SK-N-SH (cell line): ENCODE measurements around the gene SCNN1B. TPM values are rescaled to one million over a fixed set of nuclear protein-coding genes. Genes with fewer than 3 reads are reported as not detected.

Source experiments
- CTCF ChIA-PET: fragments of 300-600, 350-600 bp; formaldehyde crosslinking; extraction: SDS; loops from one replicate; lab custom pipeline; 2021; lab: Yijun Ruan, JAX
- POLR2A ChIA-PET: fragments of 350-600 bp; sonication (Branson Sonifier 250); formaldehyde crosslinking; extraction: SDS; loops from one replicate; lab custom pipeline; 2020; ENCODE audit warnings: antibody characterized with exemption, inconsistent platforms; lab: Yijun Ruan, JAX
- DNase-seq: peaks from one replicate; pipeline ENCODE4 v3.0.0; 2012
- H2AFZ ChIP-seq: fragments of 200-600 bp; sonication (generic); 2 replicates; pipeline ENCODE4 v1.8.1; 2016; ENCODE audit warnings: antibody characterized with exemption, mild to moderate bottlenecking, low read depth
- H3F3A ChIP-seq: fragments of 200-600 bp; sonication (generic); replicated peaks from 2 replicates; pipeline ENCODE3; 2016; ENCODE audit warnings: antibody characterized with exemption, mild to moderate bottlenecking; ENCODE audit not compliant: insufficient read depth
- H3K27ac ChIP-seq, 2 experiments: fragments of 200-500 bp in 1 of 2; fragments of 200-600 bp in 1 of 2; sonication (Bioruptor generic) in 1 of 2; sonication (generic), shearing (Covaris generic) in 1 of 2; 2 replicates each; pipeline versions ENCODE4 v1.5.1 to v1.6.1; 2014 to 2016; ENCODE audit warnings: low read depth in 2 of 2, inconsistent platforms in 1 of 2, low read length in 1 of 2, mild to moderate bottlenecking in 1 of 2, mixed read lengths in 1 of 2
- H3K27me3 ChIP-seq: fragments of 200-600 bp; sonication (generic), shearing (Covaris generic); 2 replicates; pipeline ENCODE4 v1.6.1; 2016; ENCODE audit warnings: mixed run types; ENCODE audit not compliant: insufficient read depth
- H3K36me3 ChIP-seq, 2 experiments: fragments of 200-500 bp in 1 of 2; fragments of 200-600 bp in 1 of 2; sonication (Bioruptor generic) in 1 of 2; sonication (generic) in 1 of 2; replicated peaks in 1 of 2; 2 replicates each; pipeline versions ENCODE3 to v1.5.1; 2014 to 2016; ENCODE audit warnings: low read length in 1 of 2, mild to moderate bottlenecking in 1 of 2; ENCODE audit not compliant: insufficient read depth in 2 of 2, control insufficient read depth in 1 of 2
- H3K4me1 ChIP-seq, 2 experiments: fragments of 200-500 bp in 1 of 2; fragments of 200-600 bp in 1 of 2; sonication (Bioruptor generic) in 1 of 2; sonication (generic), shearing (Covaris generic) in 1 of 2; 2 replicates each; pipeline versions ENCODE4 v1.5.1 to v1.6.1; 2014 to 2016; ENCODE audit warnings: low read depth in 1 of 2, low read length in 1 of 2, mixed run types in 1 of 2; ENCODE audit not compliant: insufficient read depth in 2 of 2, control insufficient read depth in 1 of 2
- H3K4me2 ChIP-seq: fragments of 200-600 bp; sonication (generic), shearing (Covaris generic); 2 replicates; pipeline ENCODE4 v1.6.1; 2017; ENCODE audit warnings: mixed run types
- H3K4me3 ChIP-seq, 2 experiments: fragments of 200-500 bp in 1 of 2; fragments of 200-600 bp in 1 of 2; sonication (Bioruptor generic) in 1 of 2; sonication (generic), shearing (Covaris generic) in 1 of 2; 2 replicates each; pipeline versions ENCODE4 v1.5.1 to v1.8.1; 2014 to 2016; ENCODE audit warnings: low read depth in 2 of 2, inconsistent platforms in 1 of 2, low read length in 1 of 2, mild to moderate bottlenecking in 1 of 2, mixed read lengths in 1 of 2, moderate library complexity in 1 of 2
- H3K79me2 ChIP-seq: fragments of 200-600 bp; sonication (generic); 2 replicates; pipeline ENCODE4 v1.8.1; 2017; ENCODE audit warnings: mild to moderate bottlenecking; ENCODE audit not compliant: insufficient read depth
- H3K9ac ChIP-seq: fragments of 200-600 bp; sonication (generic); 2 replicates; pipeline ENCODE4 v1.6.1; 2017; ENCODE audit warnings: mixed run types
- H3K9me2 ChIP-seq: fragments of 200-600 bp; sonication (generic); 2 replicates; pipeline ENCODE4 v1.6.1; 2017; ENCODE audit warnings: mixed run types
- H3K9me3 ChIP-seq: fragments of 200-600 bp; sonication (generic); 2 replicates; pipeline ENCODE4 v1.6.1; 2017; ENCODE audit warnings: mixed run types, mild to moderate bottlenecking, moderate library complexity
- H4K20me1 ChIP-seq: fragments of 200-600 bp; sonication (generic); 2 replicates; pipeline ENCODE4 v1.6.1; 2017; ENCODE audit warnings: mild to moderate bottlenecking, mixed run types; ENCODE audit not compliant: insufficient read depth
- EP300 ChIP-seq, 2 experiments: IDR thresholded peaks; 2 replicates each; pipeline versions ENCODE4 v1.4.0 to v1.6.1; 2012; ENCODE audit warnings: borderline replicate concordance in 1 of 2, low read depth in 1 of 2, low read length in 1 of 2
- EZH2phosphoT487 ChIP-seq: fragments of 200-600 bp; sonication (generic); IDR thresholded peaks from 2 replicates; pipeline ENCODE4 v1.6.1; 2017; ENCODE audit warnings: low read depth, mixed run types, mild to moderate bottlenecking, antibody characterized with exemption, moderate library complexity, borderline replicate concordance
- GATA2 ChIP-seq: sonication (generic); formaldehyde crosslinking; IDR thresholded peaks from 2 replicates; pipeline ENCODE4 v1.5.0; 2020; ENCODE audit warnings: mild to moderate bottlenecking, missing genetic modification reagents
- NFIC ChIP-seq: IDR thresholded peaks from 2 replicates; pipeline ENCODE4 v1.4.0; 2012; ENCODE audit warnings: borderline replicate concordance
- RAD21 ChIP-seq: IDR thresholded peaks from 2 replicates; pipeline ENCODE4 v1.6.1; 2012; ENCODE audit warnings: mild to moderate bottlenecking, low read length
- RFX5 ChIP-seq: IDR thresholded peaks from 2 replicates; pipeline ENCODE4 v1.6.1; 2012; ENCODE audit warnings: mild to moderate bottlenecking, improper control_type of control experiment, low read length
- TAF1 ChIP-seq: IDR thresholded peaks from 2 replicates; pipeline ENCODE4 v1.6.1; 2012; ENCODE audit warnings: low read depth, mild to moderate bottlenecking, low read length, moderate library complexity, borderline replicate concordance
- TCF12 ChIP-seq: IDR thresholded peaks from 2 replicates; pipeline ENCODE4 v1.4.0; 2012
- TEAD4 ChIP-seq: IDR thresholded peaks from 2 replicates; pipeline ENCODE4 v1.4.0; 2012; ENCODE audit warnings: mild to moderate bottlenecking, borderline replicate concordance; ENCODE audit not compliant: insufficient read depth
- WGBS: methylation state at CpG from one replicate; pipeline ENCODE4 v1.1.6; 2017; ENCODE audit warnings: low lambda C conversion rate; 5-methylcytosine and 5-hydroxymethylcytosine counted together
- polyA plus RNA-seq, 3 experiments: library from polyadenylated mRNA; depleted of rRNA; stranded (reverse); fragments of >200 nt; gene quantifications; 2 replicates each; pipeline ENCODE4 v1.2.3, GENCODE V29; 2012
- TF ChIP-seq, protein P1 (sequence below): IDR thresholded peaks from 2 replicates; pipeline ENCODE4 v1.6.1; 2012; ENCODE audit warnings: mild to moderate bottlenecking, low read depth, low read length, moderate library complexity
- TF ChIP-seq, protein P2 (sequence below): fragments of 200-600 bp; sonication (generic); IDR thresholded peaks from 2 replicates; pipeline ENCODE4 v1.6.1; 2017; ENCODE audit warnings: antibody characterized with exemption, mild to moderate bottlenecking, moderate library complexity
- TF ChIP-seq, protein P3 (sequence below): IDR thresholded peaks from 2 replicates; pipeline ENCODE4; 2012
- TF ChIP-seq, protein P4 (sequence below): IDR thresholded peaks from 2 replicates; pipeline ENCODE4 v1.4.0; 2012; ENCODE audit warnings: low read depth

The SCNN1B gene
- polyA plus RNA-seq, 1 of the 3 experiments (the other 2 are of a cell fraction) = not detected

DNA sequence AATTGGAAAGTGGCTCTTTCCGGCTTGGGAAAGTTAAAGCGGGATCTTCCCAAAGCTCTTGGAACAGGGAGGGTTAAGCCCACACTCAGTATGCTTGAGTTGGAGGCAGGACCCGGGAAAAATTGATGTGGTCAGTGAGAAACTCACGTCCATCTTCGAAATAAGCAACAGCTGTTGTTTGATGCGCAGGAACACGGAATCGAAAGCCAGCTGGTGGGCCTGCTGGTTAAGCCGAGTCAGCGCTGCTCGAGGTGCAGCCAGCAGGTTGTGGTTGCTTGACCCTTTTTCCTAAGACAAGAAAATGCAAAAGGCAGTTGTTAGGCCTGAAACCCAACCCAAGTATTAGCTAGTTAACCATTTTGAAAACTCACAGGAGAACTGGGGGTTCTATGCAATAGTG lies 101.4 kb downstream of the SCNN1B start:
- no peak overlapping the region for H3K4me2 ChIP-seq

More for the DNA sequence above, 101.4 kb downstream of the SCNN1B start:
- no peaks in the 10 kb centered on the region for H3K9me3 ChIP-seq
- H3K9ac ChIP-seq = no peak overlapping the region
- POLR2A ChIA-PET = no interaction called here
- no peaks in the 10 kb centered on the region for H4K20me1 ChIP-seq
- no peaks in the 10 kb centered on the region for H3K27me3 ChIP-seq
- TF ChIP-seq, protein P1, sequence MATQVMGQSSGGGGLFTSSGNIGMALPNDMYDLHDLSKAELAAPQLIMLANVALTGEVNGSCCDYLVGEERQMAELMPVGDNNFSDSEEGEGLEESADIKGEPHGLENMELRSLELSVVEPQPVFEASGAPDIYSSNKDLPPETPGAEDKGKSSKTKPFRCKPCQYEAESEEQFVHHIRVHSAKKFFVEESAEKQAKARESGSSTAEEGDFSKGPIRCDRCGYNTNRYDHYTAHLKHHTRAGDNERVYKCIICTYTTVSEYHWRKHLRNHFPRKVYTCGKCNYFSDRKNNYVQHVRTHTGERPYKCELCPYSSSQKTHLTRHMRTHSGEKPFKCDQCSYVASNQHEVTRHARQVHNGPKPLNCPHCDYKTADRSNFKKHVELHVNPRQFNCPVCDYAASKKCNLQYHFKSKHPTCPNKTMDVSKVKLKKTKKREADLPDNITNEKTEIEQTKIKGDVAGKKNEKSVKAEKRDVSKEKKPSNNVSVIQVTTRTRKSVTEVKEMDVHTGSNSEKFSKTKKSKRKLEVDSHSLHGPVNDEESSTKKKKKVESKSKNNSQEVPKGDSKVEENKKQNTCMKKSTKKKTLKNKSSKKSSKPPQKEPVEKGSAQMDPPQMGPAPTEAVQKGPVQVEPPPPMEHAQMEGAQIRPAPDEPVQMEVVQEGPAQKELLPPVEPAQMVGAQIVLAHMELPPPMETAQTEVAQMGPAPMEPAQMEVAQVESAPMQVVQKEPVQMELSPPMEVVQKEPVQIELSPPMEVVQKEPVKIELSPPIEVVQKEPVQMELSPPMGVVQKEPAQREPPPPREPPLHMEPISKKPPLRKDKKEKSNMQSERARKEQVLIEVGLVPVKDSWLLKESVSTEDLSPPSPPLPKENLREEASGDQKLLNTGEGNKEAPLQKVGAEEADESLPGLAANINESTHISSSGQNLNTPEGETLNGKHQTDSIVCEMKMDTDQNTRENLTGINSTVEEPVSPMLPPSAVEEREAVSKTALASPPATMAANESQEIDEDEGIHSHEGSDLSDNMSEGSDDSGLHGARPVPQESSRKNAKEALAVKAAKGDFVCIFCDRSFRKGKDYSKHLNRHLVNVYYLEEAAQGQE = no peak
- TF ChIP-seq TAF1 = no peak
- TF ChIP-seq, protein P2, sequence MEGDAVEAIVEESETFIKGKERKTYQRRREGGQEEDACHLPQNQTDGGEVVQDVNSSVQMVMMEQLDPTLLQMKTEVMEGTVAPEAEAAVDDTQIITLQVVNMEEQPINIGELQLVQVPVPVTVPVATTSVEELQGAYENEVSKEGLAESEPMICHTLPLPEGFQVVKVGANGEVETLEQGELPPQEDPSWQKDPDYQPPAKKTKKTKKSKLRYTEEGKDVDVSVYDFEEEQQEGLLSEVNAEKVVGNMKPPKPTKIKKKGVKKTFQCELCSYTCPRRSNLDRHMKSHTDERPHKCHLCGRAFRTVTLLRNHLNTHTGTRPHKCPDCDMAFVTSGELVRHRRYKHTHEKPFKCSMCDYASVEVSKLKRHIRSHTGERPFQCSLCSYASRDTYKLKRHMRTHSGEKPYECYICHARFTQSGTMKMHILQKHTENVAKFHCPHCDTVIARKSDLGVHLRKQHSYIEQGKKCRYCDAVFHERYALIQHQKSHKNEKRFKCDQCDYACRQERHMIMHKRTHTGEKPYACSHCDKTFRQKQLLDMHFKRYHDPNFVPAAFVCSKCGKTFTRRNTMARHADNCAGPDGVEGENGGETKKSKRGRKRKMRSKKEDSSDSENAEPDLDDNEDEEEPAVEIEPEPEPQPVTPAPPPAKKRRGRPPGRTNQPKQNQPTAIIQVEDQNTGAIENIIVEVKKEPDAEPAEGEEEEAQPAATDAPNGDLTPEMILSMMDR = no peak
- TF ChIP-seq, protein P3, sequence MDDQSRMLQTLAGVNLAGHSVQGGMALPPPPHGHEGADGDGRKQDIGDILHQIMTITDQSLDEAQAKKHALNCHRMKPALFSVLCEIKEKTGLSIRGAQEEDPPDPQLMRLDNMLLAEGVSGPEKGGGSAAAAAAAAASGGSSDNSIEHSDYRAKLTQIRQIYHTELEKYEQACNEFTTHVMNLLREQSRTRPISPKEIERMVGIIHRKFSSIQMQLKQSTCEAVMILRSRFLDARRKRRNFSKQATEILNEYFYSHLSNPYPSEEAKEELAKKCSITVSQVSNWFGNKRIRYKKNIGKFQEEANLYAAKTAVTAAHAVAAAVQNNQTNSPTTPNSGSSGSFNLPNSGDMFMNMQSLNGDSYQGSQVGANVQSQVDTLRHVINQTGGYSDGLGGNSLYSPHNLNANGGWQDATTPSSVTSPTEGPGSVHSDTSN = no peak
- TF ChIP-seq RAD21 = no peak
- TF ChIP-seq, protein P4, sequence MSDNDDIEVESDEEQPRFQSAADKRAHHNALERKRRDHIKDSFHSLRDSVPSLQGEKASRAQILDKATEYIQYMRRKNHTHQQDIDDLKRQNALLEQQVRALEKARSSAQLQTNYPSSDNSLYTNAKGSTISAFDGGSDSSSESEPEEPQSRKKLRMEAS = no peak
- no peak for TF ChIP-seq RFX5
- no peak for TF ChIP-seq EZH2phosphoT487
- TF ChIP-seq GATA2 (CRISPR knock-in tag) = no peak
- no peak for TF ChIP-seq TEAD4
- TF ChIP-seq EP300 (IDR thresholded peaks at IDR 0.05; ENCODE audit: borderline replicate concordance in 1 of 2, low read depth in 1 of 2, low read length in 1 of 2) = no peak
- no peak for TF ChIP-seq NFIC
- no peak for TF ChIP-seq TCF12
- TF ChIP-seq, all 33 proteins: peak for 0
- Histone ChIP-seq H3F3A (no peaks in the 10 kb centered on the region), H2AFZ (no peak overlapping the region), H3K79me2 (no peaks in the 10 kb centered on the region), H3K4me3 (no peak overlapping the region), H3K9me2 (no peaks in the 10 kb centered on the region), H3K27ac (no peak overlapping the region), H3K36me3 (peaks cover 49 to 65% of the 10 kb centered on the region in 2 experiments), H3K4me1 (no peaks in the 10 kb centered on the region; a peak in 1 of 4 replicates)
- CTCF ChIA-PET = interaction anchor here (0.7 to 1.7 kb wide), 4 partner anchors 32 to 222 kb away, joined by 3 to 7 read pairs (median 4); partner anchors contain the start of gene SCNN1G
- WGBS = 92% methylated on average over 11 of the region's 11 CpGs
- no peak for DNase-seq
